HG02763 (cell line): ENCODE data around the gene STRA6.

Experiments used
- ATAC-seq: cut with Tn5 transposase; IDR thresholded peaks from one replicate; pipeline ENCODE4 v1.9.1; 2021; ENCODE audit warnings: mild to moderate bottlenecking, moderate library complexity; ENCODE audit not compliant: unreplicated experiment

Gene STRA6

GRCh38 chr15:74227968-74228722 is 25.6 kb upstream of the STRA6 start:
- no peak for ATAC-seq

- ATAC-seq, result no peak
These were observed 24.4 kb upstream of the STRA6 start for GRCh38 chr15:74226761-74227540.

GRCh38 chr15:74225928-74226327 is 23.3 kb upstream of the STRA6 start:
- no peak for ATAC-seq

- no peak for ATAC-seq
These were observed 19.9 kb upstream of the STRA6 start for GRCh38 chr15:74222240-74223119.

GRCh38 chr15:74221399-74222239 is 19.0 kb upstream of the STRA6 start:
- ATAC-seq, result no peak

GRCh38 chr15:74220475-74221248 is 18.1 kb upstream of the STRA6 start:
- ATAC-seq, result no peak

GRCh38 chr15:74217907-74218885 is 15.6 kb upstream of the STRA6 start:
- ATAC-seq, result no peak

- no peak for ATAC-seq
These were observed 14.4 kb upstream of the STRA6 start for GRCh38 chr15:74216949-74217348.

- ATAC-seq, result no peak
These were observed 13.4 kb upstream of the STRA6 start for GRCh38 chr15:74215958-74216357.

GRCh38 chr15:74214324-74215021 is 11.9 kb upstream of the STRA6 start:
- ATAC-seq, result no peak

- ATAC-seq, result no peak
These were observed 11.3 kb upstream of the STRA6 start for GRCh38 chr15:74213858-74214284.

- ATAC-seq, result no peak
These were observed 9.9 kb upstream of the STRA6 start for GRCh38 chr15:74212494-74212893.

- no peak for ATAC-seq
These were observed 9.1 kb upstream of the STRA6 start for GRCh38 chr15:74211656-74212055.

- ATAC-seq, result no peak
These were observed 8.1 kb upstream of the STRA6 start for GRCh38 chr15:74210729-74211128.

- no peak for ATAC-seq
These were observed 7.5 kb upstream of the STRA6 start for GRCh38 chr15:74209997-74210671.

- ATAC-seq, result no peak
These were observed 7.0 kb upstream of the STRA6 start for GRCh38 chr15:74209560-74209958.

- ATAC-seq, result no peak
These were observed 6.4 kb upstream of the STRA6 start for GRCh38 chr15:74208901-74209559.
